ENCODE results near the gene MAP3K10.

- TF ChIP-seq CTCF (IDR thresholded peaks at IDR 0.05) (no peak), POLR2A (IDR thresholded peaks at IDR 0.05) (no peak), EP300 (IDR thresholded peaks at IDR 0.05) (no peak)
Observed at GRCh38 chr19:40225440-40226305, 34.4 kb downstream of the MAP3K10 start.

Measured in tibial nerve (tissue), 4 donors.